ENCODE results near the gene OXNAD1. TPM values are rescaled to one million over a fixed set of nuclear protein-coding genes. Genes with fewer than 3 reads are reported as not detected.

OXNAD1 gene
- total RNA-seq, 1 experiment from 2014 or later = 12.1 TPM

- RAD21 ChIA-PET (ENCODE audit: low non-redundant PET in 1 of 2, low total read pairs in 2 of 2, uncharacterized antibody in 2 of 2, unreplicated experiment in 2 of 2) = no interaction called here
- H3K4me3 ChIP-seq (replicated peaks in 1 of 2; ENCODE audit: low read depth in 1 of 2, low read length in 2 of 2) = no peak overlapping the region
- 0 out of 2 replicates have a peak, but pooled peaks cover 3% of the 10 kb centered on the region for H4K20me1 ChIP-seq (ENCODE audit: insufficient read depth)
- TF ChIP-seq CTCF (IDR thresholded peaks at IDR 0.05 in 2 of 3, conservative IDR thresholded peaks at IDR 0.05 in 1 of 3; ENCODE audit: borderline replicate concordance in 1 of 3, insufficient read depth in 1 of 3, low read depth in 2 of 3, low read length in 2 of 3) = no peak
- TF ChIP-seq, protein P1, sequence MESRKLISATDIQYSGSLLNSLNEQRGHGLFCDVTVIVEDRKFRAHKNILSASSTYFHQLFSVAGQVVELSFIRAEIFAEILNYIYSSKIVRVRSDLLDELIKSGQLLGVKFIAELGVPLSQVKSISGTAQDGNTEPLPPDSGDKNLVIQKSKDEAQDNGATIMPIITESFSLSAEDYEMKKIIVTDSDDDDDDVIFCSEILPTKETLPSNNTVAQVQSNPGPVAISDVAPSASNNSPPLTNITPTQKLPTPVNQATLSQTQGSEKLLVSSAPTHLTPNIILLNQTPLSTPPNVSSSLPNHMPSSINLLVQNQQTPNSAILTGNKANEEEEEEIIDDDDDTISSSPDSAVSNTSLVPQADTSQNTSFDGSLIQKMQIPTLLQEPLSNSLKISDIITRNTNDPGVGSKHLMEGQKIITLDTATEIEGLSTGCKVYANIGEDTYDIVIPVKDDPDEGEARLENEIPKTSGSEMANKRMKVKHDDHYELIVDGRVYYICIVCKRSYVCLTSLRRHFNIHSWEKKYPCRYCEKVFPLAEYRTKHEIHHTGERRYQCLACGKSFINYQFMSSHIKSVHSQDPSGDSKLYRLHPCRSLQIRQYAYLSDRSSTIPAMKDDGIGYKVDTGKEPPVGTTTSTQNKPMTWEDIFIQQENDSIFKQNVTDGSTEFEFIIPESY (IDR thresholded peaks at IDR 0.05; ENCODE audit: extremely low read depth, insufficient replicate concordance, low read length) = no peak
- TF ChIP-seq EZH2phosphoT487 (IDR thresholded peaks at IDR 0.05; ENCODE audit: borderline replicate concordance) = no peak
- no peak for TF ChIP-seq CBX3 (IDR thresholded peaks at IDR 0.05; ENCODE audit: low read depth)
- TF ChIP-seq ZNF274 (IDR thresholded peaks at IDR 0.05; ENCODE audit: low read depth, low read length) = no peak
- TF ChIP-seq ELF1 (IDR thresholded peaks at IDR 0.05; ENCODE audit: borderline replicate concordance, low read depth) = no peak
- no peak for TF ChIP-seq MAX (IDR thresholded peaks at IDR 0.05)
- no peak for TF ChIP-seq ZFX (IDR thresholded peaks at IDR 0.05)
- TF ChIP-seq SIN3A (IDR thresholded peaks at IDR 0.05; ENCODE audit: low read depth) = no peak
- no peak for TF ChIP-seq EGR1 (IDR thresholded peaks at IDR 0.05; ENCODE audit: low read depth)
- no peak for TF ChIP-seq RAD21 (IDR thresholded peaks at IDR 0.05; ENCODE audit: low read depth)
- no peak for TF ChIP-seq YY1 (IDR thresholded peaks at IDR 0.05; ENCODE audit: extremely low read depth, insufficient replicate concordance, low read depth, low read length)
- TF ChIP-seq EZH2 (IDR thresholded peaks at IDR 0.05) = no peak
- no peak for TF ChIP-seq TCF7L2 (IDR thresholded peaks at IDR 0.05; ENCODE audit: borderline replicate concordance, extremely low read depth, insufficient read depth, insufficient read length)
- no peak for TF ChIP-seq SRF (IDR thresholded peaks at IDR 0.05; ENCODE audit: low read depth)
- TF ChIP-seq JUND (IDR thresholded peaks at IDR 0.05) = no peak
- no peak for TF ChIP-seq POLR2AphosphoS5 (IDR thresholded peaks at IDR 0.05; ENCODE audit: low read depth, low read length)
- TF ChIP-seq, protein P2, sequence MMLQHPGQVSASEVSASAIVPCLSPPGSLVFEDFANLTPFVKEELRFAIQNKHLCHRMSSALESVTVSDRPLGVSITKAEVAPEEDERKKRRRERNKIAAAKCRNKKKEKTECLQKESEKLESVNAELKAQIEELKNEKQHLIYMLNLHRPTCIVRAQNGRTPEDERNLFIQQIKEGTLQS (IDR thresholded peaks at IDR 0.05) = no peak
- no peaks in the 10 kb centered on the region for H3K9me3 ChIP-seq (ENCODE audit: control insufficient read depth in 1 of 2, insufficient read depth in 1 of 2, low read depth in 1 of 2, low read length in 2 of 2)
- POLR2A ChIA-PET = no interaction called here
- no peak overlapping the region for H2AFZ ChIP-seq (ENCODE audit: low read depth, low read length, poor library complexity, severe bottlenecking)
- H3K9me2 ChIP-seq (ENCODE audit: insufficient read depth) = no peaks in the 10 kb centered on the region
- no peak overlapping the region for H3K9ac ChIP-seq (ENCODE audit: low read length)
- BruUV-seq (replicated peaks) = no TSS peak
- DNase-seq (ENCODE audit: low read depth, low spot score) (no peak), ATAC-seq (no peak)
- H3K4me2 ChIP-seq (ENCODE audit: low read length) = no peak overlapping the region
- CTCF ChIA-PET = interaction anchor here (1.1 kb wide), 1 partner anchor 48 kb away, joined by 3 read pairs; no protein-coding TSS in a partner anchor
- no peaks in the 10 kb centered on the region for H3K4me1 ChIP-seq (ENCODE audit: control insufficient read depth in 1 of 2, insufficient read depth in 2 of 2, low read length in 2 of 2)
- no peak overlapping the region for H3K27ac ChIP-seq (ENCODE audit: low read depth, low read length)
- intact Hi-C loops (cut with micrococcal nuclease) = no loop called here
- no peaks in the 10 kb centered on the region for H3K27me3 ChIP-seq (ENCODE audit: insufficient read depth, low read length)
- no peaks in the 10 kb centered on the region for H3K79me2 ChIP-seq (ENCODE audit: insufficient read depth, low read length)
- H3K36me3 ChIP-seq (ENCODE audit: control insufficient read depth in 1 of 2, insufficient read depth in 2 of 2, low read length in 2 of 2) = no peaks in the 10 kb centered on the region
Measured at GRCh38 chr3:16337856-16338540, 73.0 kb downstream of the OXNAD1 start.

Data from HCT116 (cell line).